Measurements from ENCODE around the gene NEK8. TPM values are rescaled to one million over a fixed set of nuclear protein-coding genes. Genes with fewer than 3 reads are reported as not detected.

The NEK8 gene
- total RNA-seq, 3 donors from 2014 or later = 3.4 to 7.9 (median 6.8) TPM

GRCh38 chr17:28688481-28688880, 40.1 kb upstream of the NEK8 start:
- TF ChIP-seq CTCF (IDR thresholded peaks at IDR 0.05) = no peak
- intact Hi-C loops (cut with DNase I, micrococcal nuclease) = no loop called here
- H3K4me1 ChIP-seq (ENCODE audit: low read depth) = no peaks in the 10 kb centered on the region
- ATAC-seq (no peak), DNase-seq (no peak)
- H3K36me3 ChIP-seq (ENCODE audit: low read depth) = peaks cover 14% of the 10 kb centered on the region
- no peaks in the 10 kb centered on the region for H3K9me3 ChIP-seq
- H3K4me3 ChIP-seq = no peak overlapping the region

- Histone ChIP-seq H3K4me3 (no peak overlapping the region), H3K9me3 (no peaks in the 10 kb centered on the region), H3K4me1 (ENCODE audit: low read depth) (no peaks in the 10 kb centered on the region), H3K36me3 (ENCODE audit: low read depth) (peaks cover 11% of the 10 kb centered on the region)
- DNase-seq = no peak
- intact Hi-C loops (cut with DNase I, micrococcal nuclease) = no loop called here
- TF ChIP-seq CTCF (IDR thresholded peaks at IDR 0.05) = no peak
- no peak for ATAC-seq
Measured at GRCh38 chr17:28689011-28689410, 39.6 kb upstream of the NEK8 start.

GRCh38 chr17:28693869-28694268, 34.7 kb upstream of the NEK8 start:
- intact Hi-C loops (cut with DNase I, micrococcal nuclease) = no loop called here

GRCh38 chr17:28698253-28698941, 30.2 kb upstream of the NEK8 start:
- peaks cover 16% of the 10 kb centered on the region for H3K4me1 ChIP-seq (ENCODE audit: low read depth)
- DNase-seq = peak; percentile 73 to 95 (median 89)
- no peak for TF ChIP-seq CTCF (IDR thresholded peaks at IDR 0.05)
- intact Hi-C loops (cut with DNase I, micrococcal nuclease) = no loop called here
- H3K9me3 ChIP-seq = no peaks in the 10 kb centered on the region
- peak; percentile 97 for ATAC-seq
- H3K36me3 ChIP-seq (ENCODE audit: low read depth) = peaks cover 16% of the 10 kb centered on the region
- no peak overlapping the region for H3K4me3 ChIP-seq

More at GRCh38 chr17:28693869-28694268, 34.7 kb upstream of the NEK8 start:
- Histone ChIP-seq H3K36me3 (ENCODE audit: low read depth) (peaks cover 7% of the 10 kb centered on the region), H3K9me3 (no peaks in the 10 kb centered on the region), H3K4me3 (no peak overlapping the region), H3K4me1 (ENCODE audit: low read depth) (peaks cover 16% of the 10 kb centered on the region)
- DNase-seq = peak in 2 of 3 donors; percentile 3 to 5
- no peak for TF ChIP-seq CTCF (IDR thresholded peaks at IDR 0.05)
- ATAC-seq = no peak

- DNase-seq = no peak
- no peak overlapping the region for H3K4me3 ChIP-seq
- no peaks in the 10 kb centered on the region for H3K9me3 ChIP-seq
- peaks cover 16% of the 10 kb centered on the region for H3K36me3 ChIP-seq (ENCODE audit: low read depth)
- peaks cover 16% of the 10 kb centered on the region for H3K4me1 ChIP-seq (ENCODE audit: low read depth)
- ATAC-seq = no peak
- intact Hi-C loops (cut with DNase I, micrococcal nuclease) = no loop called here
- no peak for TF ChIP-seq CTCF (IDR thresholded peaks at IDR 0.05)
Measured at GRCh38 chr17:28700278-28700677, 28.3 kb upstream of the NEK8 start.

Measured in mucosa of descending colon (tissue), 3 donors.